GM18907 (cell line): ENCODE data around the gene METTL15.
"Not testable (repeated sequence)": the region's sequence is repeated elsewhere in the genome, so short reads cannot be mapped to it uniquely, and the experiment has no call there.

Source experiments
- ATAC-seq: cut with Tn5 transposase; IDR thresholded peaks from one replicate; pipeline ENCODE4 v1.9.1; 2021; ENCODE audit warnings: mild to moderate bottlenecking, moderate library complexity; ENCODE audit not compliant: unreplicated experiment

The METTL15 gene

DNA sequence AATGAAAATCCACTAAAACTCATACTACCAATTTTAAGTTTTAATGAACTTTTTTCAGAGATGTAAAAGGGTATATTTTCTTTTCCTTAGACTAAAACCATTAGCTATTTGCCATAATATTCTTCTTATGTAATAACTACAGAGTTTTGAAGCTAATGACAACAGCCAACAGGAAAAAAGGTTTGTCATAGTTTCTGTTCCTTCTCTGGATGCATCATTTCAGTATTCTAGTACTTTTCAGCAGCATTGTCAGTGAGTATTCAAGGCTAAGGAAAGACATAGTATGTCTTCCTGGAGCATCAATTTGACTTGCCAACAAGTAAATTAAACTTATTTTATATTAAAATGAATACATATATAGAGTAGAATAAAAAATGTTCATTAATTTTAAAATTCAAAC lies 166.0 kb downstream of the METTL15 start:
- ATAC-seq = no peak

DNA sequence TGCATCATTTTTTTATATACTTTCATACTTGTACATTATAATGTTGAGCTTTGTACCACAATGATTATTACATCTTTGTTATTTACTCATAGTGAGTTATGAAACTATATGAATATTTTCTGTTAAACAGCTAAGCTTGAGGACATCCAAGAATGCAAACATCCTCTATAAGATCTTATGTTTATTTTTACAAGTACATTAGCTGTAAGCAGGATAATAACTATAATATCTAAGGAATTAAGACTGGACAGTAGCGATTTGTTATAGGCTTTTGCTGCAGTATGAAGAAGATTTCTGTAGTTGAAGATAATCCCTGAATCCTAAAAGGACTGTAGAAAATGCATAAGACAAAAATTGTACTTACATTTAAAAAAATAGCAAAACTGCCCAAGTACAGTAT lies 176.0 kb downstream of the METTL15 start:
- no peak for ATAC-seq

DNA sequence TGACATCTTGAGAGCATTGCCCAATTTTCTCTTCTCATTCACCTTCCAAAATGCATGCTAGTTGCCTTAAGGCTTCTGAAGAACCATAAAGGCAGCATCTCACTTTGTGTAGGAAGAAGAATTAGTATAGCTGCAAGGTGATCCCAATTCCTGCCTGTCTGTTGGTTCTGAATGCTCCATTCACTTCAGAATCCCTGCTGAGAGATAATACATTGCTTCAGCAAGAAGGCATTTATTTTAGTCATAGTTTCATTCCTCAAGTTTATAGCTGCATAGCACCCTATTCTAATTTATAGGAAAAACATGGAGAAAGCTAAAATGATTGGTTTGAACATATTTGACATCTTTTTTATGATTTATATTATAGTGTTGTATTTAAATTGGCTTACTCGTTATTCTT lies 181.3 kb downstream of the METTL15 start:
- no peak for ATAC-seq

DNA sequence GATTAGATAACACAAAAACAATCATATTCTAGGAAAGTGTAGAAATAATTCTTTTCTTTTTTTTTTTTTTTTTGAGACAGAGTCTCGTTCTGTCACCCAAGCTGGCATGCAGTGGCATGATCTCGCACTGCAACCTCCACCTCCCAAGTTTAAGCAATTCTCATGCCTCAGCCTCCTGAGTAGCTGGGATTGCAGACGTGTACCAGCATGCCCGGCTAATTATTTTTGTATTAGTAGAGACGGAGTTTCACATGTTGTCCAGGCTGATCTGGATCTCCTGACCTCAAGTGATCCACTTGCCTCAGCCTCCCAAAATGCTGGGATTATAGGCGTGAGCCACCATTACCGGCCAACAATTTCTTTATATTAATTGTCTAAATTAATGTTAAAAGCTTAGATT lies 182.8 kb downstream of the METTL15 start:
- not testable (repeated sequence) for ATAC-seq

DNA sequence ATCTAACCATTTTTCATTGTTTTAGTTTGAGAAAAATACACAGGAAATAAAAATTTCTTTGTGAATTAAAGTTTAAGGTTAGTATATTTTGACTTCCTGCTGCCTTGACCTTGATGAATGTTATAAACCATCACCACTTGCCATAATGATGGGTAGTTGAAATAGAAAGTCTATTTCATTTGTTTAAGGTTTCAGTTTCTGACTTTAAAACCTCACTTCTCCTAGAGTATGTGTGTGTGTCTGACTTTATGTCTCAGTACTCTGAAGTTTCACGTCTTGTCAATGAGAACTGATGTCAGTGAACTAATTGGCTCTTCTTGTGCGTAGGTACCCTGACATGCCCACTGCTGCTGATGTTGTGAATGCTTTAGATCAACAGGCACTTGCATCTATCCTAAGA lies 188.2 kb downstream of the METTL15 start:
- peak; percentile 99 for ATAC-seq

DNA sequence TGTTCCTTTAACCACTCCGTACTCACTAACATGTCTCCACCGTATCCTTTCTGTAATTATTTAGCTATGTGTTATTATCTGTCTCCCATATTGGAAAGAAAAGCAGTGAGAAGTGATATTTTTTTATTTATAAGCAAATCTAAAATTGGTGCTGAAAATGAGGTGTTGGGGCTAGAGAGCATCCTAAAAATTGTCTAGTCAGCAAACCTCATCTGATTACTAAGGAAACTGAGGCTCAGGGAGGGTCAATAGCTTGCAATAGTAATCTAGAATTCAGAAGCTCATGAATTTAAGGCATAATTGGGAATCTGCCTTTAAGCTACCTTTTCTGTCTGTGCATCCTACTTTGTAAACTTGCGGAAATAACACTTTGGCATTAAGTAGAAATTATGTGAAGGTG lies 190.0 kb downstream of the METTL15 start:
- ATAC-seq = no peak

DNA sequence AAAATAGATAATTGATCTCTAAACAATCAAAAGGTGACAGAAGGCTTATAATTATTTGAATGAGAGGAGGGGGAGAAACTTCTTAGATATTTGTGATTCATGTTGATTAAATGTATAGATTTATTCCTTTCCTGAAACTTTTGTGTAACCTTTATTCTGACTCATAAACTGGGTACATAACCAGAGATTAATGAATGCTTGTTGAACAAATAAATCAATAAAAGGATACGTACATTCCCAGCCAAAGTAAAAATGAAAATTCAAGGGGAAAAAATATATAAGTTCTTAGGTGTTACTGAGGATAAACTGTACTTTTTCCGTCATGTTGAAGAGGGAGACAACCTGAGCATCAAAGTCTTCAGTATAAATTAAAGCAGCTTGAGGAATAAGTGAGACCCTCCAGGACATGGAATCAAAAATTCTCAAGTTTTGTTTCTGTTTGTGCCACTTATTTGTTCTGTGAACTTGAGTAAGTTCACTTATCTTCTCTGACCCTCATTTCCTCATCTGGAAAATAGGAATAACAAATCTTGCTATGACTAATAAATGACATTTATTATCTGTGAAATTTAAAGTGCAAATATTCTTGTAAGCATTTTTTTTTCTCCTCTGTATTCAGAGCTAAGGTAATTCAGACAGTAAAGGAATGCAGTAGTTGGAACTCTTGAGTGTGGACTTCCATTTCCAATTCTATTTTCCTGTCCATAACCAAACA lies 195.4 kb downstream of the METTL15 start:
- ATAC-seq = no peak

DNA sequence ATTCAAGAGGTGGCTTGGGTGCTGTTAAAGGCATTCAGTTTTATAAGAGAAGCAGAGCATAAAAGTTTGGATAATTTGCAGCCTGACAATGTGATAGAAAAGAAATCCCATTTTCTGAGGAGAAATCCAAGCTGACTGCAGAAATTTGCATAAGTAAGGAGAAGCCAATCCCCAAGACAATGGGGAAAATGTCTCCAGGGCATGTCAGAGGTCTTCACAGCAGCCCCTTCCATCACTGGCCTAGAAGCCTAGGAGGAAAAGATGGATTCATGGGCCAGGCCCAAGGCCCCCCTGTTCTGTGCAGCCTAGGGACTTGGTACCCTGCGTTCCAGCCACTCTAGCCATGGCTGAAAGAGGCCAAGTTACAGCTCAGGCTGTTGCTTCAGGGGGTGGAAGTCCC lies 207.3 kb downstream of the METTL15 start:
- no peak for ATAC-seq

DNA sequence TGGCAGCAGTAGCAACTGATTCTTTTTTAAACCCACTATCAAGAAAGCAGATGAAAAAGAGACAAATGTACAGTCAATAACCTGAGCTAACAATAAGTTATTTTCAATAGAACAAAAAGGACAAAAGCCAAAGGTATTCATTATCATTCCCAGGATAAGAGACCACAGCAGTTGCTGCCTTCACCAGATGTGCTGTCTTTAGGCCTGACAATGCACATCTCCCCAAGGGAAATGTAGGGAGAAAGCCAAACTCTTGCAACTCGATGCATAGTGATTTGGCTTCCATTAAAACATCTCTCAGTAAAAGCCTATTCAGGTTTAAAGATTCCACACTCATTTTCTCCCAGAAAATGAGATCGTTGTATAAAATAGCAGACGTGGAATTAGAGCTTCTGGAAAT lies 210.7 kb downstream of the METTL15 start:
- ATAC-seq = no peak

DNA sequence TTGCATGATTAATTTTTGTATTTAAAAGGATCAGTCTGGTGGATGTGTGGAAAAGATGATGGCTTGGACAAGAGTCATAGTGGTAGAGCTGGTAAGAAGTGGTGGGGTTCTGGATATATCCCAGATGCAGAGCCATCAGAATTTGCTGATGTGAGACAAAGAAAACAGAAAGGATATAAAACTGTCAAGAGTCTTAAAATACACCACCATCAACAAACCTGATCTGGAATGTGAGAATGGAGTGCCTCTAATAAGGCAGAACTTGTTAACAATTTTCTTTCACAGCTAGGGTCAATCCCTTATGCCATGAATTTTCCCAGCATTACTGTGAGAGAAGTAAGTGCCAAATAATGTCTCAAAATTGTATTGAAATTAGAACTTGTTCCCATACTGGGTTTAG lies 215.4 kb downstream of the METTL15 start:
- ATAC-seq = no peak

DNA sequence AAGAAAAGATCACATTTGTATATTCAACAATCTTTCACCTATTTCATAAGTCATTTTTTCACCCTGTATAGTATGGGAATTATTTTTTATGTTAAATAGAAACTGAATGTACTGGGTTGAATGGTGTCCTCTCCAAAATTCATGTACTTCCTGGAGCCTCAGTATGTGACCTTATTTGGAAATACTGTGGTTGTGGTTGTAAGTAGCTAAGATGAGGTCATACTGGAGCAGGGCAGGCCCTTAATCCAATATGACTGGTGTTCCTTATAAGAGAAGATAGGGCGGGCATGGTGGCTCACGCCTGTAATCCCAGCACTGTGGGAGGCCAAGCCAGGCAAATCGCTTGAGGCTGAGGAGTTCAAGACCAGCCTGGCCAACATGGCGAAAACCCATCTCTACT lies 224.2 kb downstream of the METTL15 start:
- peak; percentile 81 for ATAC-seq

DNA sequence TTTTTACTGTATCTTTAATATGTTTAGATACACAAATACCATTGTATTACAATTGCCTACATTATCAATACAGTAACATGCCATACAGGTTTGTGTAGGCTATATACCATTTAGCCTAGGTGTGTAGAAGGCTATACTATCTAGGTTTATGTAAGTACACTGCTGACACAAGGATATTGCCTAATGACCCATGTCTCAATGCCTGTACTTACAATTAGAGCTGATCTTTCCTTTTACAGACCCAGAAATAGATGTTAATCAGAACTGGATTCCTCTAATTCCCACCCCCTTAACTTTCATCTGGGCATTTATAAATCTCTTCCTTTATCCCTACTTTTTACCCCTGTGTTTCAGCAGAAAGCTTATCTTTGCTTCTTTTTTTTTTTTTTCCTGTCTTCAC lies 229.5 kb downstream of the METTL15 start:
- ATAC-seq = no peak

DNA sequence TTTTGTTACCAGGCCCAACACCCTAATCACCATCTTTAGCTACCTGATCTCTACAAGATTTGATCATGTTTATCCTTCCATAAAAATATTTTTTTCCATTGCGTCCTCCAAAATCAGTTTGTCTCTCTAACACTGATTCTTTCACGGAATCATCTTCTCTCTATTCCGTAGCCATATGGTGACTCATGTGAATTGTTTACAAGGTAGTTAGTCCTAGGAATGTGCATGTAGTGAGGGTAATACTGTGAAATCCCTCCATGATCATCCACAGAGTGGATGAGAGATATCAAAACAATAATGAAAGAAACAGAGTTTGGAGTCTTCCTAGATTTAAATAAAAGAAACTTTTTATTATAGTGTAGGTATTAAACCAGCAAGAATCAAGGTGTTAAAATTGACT lies 230.2 kb downstream of the METTL15 start:
- ATAC-seq = no peak

DNA sequence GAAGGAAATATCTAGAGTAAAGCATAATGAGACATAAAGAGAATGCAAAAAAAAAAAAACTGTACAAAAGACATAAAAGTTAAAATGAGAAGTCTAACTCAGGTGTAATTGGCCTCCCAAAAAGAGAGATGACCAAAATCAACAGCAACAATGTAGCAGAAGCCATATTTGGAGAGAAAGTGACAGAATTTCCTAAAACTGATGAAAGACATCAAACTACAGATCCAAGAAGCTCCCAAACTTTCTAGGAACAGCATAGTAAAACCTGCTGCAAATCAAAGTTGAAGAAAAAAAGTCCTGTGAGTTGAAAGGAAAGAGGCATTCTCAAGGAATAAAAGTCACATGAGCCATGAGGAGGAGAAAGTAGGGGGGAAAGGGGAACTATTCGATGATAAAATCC lies 231.3 kb downstream of the METTL15 start:
- no peak for ATAC-seq

DNA sequence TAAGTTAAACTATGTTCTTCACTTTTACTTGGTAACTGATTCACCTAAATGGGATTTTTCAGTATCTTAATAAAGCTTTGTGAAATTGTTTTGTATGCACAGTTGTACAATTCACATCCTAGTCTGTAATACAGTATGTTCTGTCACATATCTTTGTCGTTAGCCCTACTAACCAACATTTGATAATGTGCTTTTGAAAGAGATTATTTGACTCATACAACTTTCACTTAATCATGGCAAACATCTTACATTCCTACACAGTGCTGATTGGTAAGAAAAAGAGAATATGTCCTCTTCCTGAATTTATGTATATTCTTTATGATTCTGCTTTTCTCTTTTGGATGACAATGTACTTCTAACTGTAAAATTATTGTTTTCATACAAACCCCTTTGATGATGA lies 234.5 kb downstream of the METTL15 start:
- ATAC-seq = no peak

DNA sequence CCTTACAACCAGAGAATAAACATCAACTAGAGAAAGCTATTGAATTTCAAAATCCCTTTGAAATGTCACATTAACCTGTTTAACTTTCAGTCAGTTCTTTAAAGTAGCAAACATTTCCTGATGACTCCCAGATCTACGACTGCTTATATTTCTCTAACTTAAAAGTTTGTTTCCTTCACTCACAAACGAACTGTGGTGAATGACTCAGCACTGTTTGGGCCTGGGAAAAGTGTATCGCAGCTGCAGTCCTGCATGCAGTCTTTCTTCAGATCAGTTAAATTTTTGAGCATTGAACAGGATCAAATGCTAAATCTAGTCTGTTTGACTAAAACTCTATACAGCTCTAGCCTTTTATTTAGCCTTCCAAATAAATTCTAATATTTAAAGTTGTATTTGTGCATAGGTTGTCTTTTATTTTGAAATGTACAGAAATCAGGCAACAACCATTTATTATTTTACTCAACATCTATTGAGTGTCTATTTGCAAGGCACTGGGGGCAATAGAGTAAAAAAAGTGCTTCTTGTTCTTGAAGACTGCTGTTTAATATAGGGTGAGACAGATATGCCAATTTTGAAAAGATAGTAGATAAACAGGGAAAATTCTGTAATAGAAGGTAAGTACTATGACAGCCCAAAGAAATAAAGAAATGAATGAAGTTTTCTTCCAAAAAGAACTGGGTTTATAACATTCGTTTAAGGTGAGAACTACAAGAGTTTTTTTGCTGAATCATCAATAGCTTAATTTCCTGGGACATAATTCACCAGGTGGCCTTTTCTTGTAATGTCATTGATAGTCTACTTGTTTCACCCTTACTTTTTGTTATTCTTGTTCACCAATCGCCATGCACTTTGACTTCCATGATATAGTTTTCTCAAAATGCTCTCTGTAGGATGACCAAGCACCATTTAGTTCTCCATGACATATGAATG lies 235.4 kb downstream of the METTL15 start:
- ATAC-seq = no peak

DNA sequence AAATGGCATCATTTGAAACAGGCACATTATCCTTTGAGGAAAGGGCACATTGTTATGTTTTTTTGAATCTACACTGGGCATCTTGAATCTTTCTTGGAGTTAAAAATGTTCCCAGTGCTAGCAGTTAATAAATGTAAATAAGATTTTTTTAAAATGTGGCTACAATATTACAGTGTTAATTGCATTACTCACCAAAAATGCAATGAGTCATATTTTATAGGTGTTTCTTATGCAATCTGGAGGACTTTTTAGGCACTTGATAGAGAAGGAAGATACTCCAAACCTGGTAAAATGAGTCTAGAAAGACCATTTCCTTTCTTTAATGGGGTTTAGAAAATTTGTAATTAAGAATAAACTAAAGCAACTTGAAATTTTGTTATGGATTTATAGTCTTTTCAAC lies 238.0 kb downstream of the METTL15 start:
- ATAC-seq = no peak

DNA sequence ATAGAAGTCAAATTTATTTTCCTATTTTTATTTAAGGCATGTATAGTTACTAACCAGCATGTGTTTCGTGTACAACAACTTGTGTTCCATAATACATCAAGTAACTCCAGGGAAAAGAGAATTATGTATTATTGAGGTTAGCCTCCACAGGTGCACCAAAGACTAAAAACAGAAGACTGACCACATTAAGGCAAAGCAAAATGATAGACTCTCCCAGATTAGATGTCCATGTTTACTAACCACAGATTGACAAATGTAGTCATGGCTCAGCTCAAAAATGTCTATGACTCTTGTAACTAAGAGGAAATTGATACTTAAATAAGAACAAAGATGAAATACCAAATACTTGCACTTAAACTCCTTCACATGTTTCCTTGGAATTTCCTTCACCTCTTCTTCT lies 238.5 kb downstream of the METTL15 start:
- ATAC-seq = no peak

DNA sequence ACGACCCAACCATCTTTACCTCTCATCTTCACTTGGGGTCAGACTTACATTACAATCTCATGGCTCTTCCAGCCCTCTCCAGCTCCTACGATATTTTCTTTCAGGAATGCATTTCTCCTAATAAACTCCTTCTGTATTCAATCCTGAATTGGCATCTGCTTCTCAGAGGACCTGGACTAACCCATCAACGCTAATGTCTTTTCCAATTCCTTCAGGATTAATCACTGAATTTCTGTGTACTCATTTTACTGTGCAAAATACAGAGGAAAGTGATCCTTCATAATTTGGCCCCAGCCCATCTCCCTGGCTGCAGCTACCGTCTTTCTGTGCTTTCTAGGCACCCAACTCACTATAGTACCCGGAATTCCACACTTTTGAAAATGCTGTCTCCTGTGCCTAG lies 239.2 kb downstream of the METTL15 start:
- ATAC-seq = no peak

DNA sequence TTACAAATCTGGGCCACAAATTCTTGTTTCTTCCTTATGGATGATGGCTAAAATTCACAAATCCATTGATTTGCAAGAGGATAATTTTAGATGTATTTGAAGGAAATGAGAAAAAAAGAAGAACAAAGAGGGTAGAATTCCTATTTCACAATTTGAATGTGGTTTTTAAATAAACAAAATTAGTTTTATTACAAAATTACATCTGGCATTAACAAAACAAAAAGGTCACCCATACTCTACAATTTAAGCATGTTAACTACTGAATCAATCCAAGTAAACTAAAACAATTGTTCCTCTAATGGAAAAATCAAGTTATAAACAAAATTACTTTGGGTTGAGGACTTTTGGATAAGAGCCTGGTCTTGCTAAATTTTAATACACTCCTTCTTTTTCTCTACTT lies 242.0 kb downstream of the METTL15 start:
- ATAC-seq = no peak

DNA sequence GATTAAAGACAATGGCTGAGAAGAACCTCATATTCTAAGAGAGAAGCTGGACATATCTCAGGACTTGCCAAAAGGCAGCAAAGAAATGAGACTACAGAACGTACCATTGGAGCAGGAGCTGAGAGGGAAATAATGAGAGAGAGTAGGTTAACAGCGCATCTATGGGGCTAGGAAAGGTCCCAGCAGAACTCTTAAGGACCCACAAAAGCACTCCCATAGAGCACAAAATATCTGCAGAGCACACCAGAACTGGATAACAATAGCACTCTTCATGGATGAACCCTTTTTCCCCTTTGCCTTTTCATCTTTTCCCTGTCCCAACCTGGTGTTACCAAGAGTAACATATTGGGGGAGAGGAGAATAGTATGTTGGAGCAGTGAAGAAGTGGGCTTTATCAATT lies 245.8 kb downstream of the METTL15 start:
- ATAC-seq = no peak
